Effector memory CD4-positive, alpha-beta T cell (primary cell): ENCODE data around the gene FAM210A.

Experiments used
- DNase-seq, 3 donors: peaks; one replicate each; pipeline ENCODE4 v3.0.0-alpha.2; 2020
- H3K27ac ChIP-seq: 2 replicates; pipeline ENCODE4 v1.7.0; 2013; ENCODE audit warnings: mild to moderate bottlenecking, low read length, moderate library complexity; ENCODE audit not compliant: insufficient read depth, poor library complexity, severe bottlenecking
- H3K27me3 ChIP-seq: replicated peaks from 2 replicates; pipeline ENCODE4 v1.7.0; 2013; ENCODE audit warnings: mild to moderate bottlenecking, low read length; ENCODE audit not compliant: insufficient read depth, control insufficient read depth, poor library complexity, severe bottlenecking
- H3K36me3 ChIP-seq: 2 replicates; pipeline ENCODE4 v1.7.0; 2013; ENCODE audit warnings: mild to moderate bottlenecking, low read length, moderate library complexity; ENCODE audit not compliant: control insufficient read depth, insufficient read depth
- H3K4me1 ChIP-seq: 2 replicates; pipeline ENCODE4 v1.7.0; 2013; ENCODE audit warnings: low read length, mild to moderate bottlenecking; ENCODE audit not compliant: control insufficient read depth, insufficient read depth, poor library complexity, severe bottlenecking
- H3K4me3 ChIP-seq: 2 replicates; pipeline ENCODE4 v1.7.0; 2013; ENCODE audit warnings: low read length, low read depth, mild to moderate bottlenecking; ENCODE audit not compliant: insufficient read depth, poor library complexity, severe bottlenecking
- H3K9me3 ChIP-seq: 2 replicates; pipeline ENCODE4 v1.7.0; 2013; ENCODE audit warnings: mild to moderate bottlenecking, low read length, moderate library complexity; ENCODE audit not compliant: control insufficient read depth

The FAM210A gene

GRCh38 chr18:13624563-13625237, 101.7 kb downstream of the FAM210A start:
- Histone ChIP-seq H3K4me1 (no peaks in the 10 kb centered on the region), H3K9me3 (no peaks in the 10 kb centered on the region), H3K36me3 (peaks cover 10% of the 10 kb centered on the region), H3K27ac (no peak overlapping the region), H3K4me3 (no peak overlapping the region), H3K27me3 (no peaks in the 10 kb centered on the region)
- DNase-seq: no peak

GRCh38 chr18:13623871-13624270, 102.5 kb downstream of the FAM210A start:
- Histone ChIP-seq H3K27me3 (no peaks in the 10 kb centered on the region), H3K27ac (no peak overlapping the region), H3K9me3 (no peaks in the 10 kb centered on the region), H3K36me3 (peaks cover 10% of the 10 kb centered on the region), H3K4me3 (no peak overlapping the region), H3K4me1 (no peaks in the 10 kb centered on the region)
- no peak for DNase-seq

- Histone ChIP-seq H3K4me1 (no peaks in the 10 kb centered on the region), H3K4me3 (no peak overlapping the region), H3K27me3 (no peaks in the 10 kb centered on the region), H3K36me3 (peaks cover 10% of the 10 kb centered on the region), H3K9me3 (no peaks in the 10 kb centered on the region), H3K27ac (no peak overlapping the region)
- DNase-seq: no peak
These were observed 103.0 kb downstream of the FAM210A start for GRCh38 chr18:13623348-13623747.

- Histone ChIP-seq H3K27ac (no peak overlapping the region), H3K4me3 (no peak overlapping the region), H3K4me1 (no peaks in the 10 kb centered on the region), H3K27me3 (no peaks in the 10 kb centered on the region), H3K9me3 (no peaks in the 10 kb centered on the region), H3K36me3 (peaks cover 10% of the 10 kb centered on the region)
- no peak for DNase-seq
These were observed 103.6 kb downstream of the FAM210A start for GRCh38 chr18:13622751-13623150.

GRCh38 chr18:13621886-13622619, 104.3 kb downstream of the FAM210A start:
- Histone ChIP-seq H3K27me3 (no peaks in the 10 kb centered on the region), H3K36me3 (peaks cover 10% of the 10 kb centered on the region), H3K4me1 (no peaks in the 10 kb centered on the region), H3K27ac (no peak overlapping the region), H3K4me3 (no peak overlapping the region), H3K9me3 (no peaks in the 10 kb centered on the region)
- no peak for DNase-seq

GRCh38 chr18:13621446-13621849, 104.9 kb downstream of the FAM210A start:
- no peak for DNase-seq
- Histone ChIP-seq H3K27me3 (no peaks in the 10 kb centered on the region), H3K9me3 (no peaks in the 10 kb centered on the region), H3K4me1 (peaks cover 3% of the 10 kb centered on the region), H3K36me3 (peaks cover 10% of the 10 kb centered on the region), H3K4me3 (no peak overlapping the region), H3K27ac (no peak overlapping the region)

- Histone ChIP-seq H3K27ac (no peak overlapping the region), H3K4me1 (peaks cover 8% of the 10 kb centered on the region), H3K36me3 (peaks cover 10% of the 10 kb centered on the region), H3K27me3 (no peaks in the 10 kb centered on the region), H3K9me3 (no peaks in the 10 kb centered on the region), H3K4me3 (no peak overlapping the region)
- no peak for DNase-seq
These were observed 105.4 kb downstream of the FAM210A start for GRCh38 chr18:13620818-13621445.

GRCh38 chr18:13620206-13620672, 106.1 kb downstream of the FAM210A start:
- no peak overlapping the region for H3K4me3 ChIP-seq
- no peak for DNase-seq
- H3K27me3 ChIP-seq: no peaks in the 10 kb centered on the region

GRCh38 chr18:13619505-13620205, 106.7 kb downstream of the FAM210A start:
- Histone ChIP-seq H3K4me1 (peaks cover 20% of the 10 kb centered on the region), H3K9me3 (no peaks in the 10 kb centered on the region), H3K4me3 (no peak overlapping the region), H3K27ac (no peak overlapping the region), H3K27me3 (no peaks in the 10 kb centered on the region), H3K36me3 (peaks cover 10% of the 10 kb centered on the region)
- no peak for DNase-seq

More at GRCh38 chr18:13620206-13620672, 106.1 kb downstream of the FAM210A start:
- H3K27ac ChIP-seq: no peak overlapping the region
- H3K36me3 ChIP-seq: peaks cover 10% of the 10 kb centered on the region
- H3K4me1 ChIP-seq: peaks cover 14% of the 10 kb centered on the region
- no peaks in the 10 kb centered on the region for H3K9me3 ChIP-seq
